GM21723 (cell line): ENCODE results near the gene LIF.

Source experiments
- ATAC-seq: cut with Tn5 transposase; IDR thresholded peaks from one replicate; pipeline ENCODE4 v1.9.1; 2021; ENCODE audit warnings: mild to moderate bottlenecking, moderate library complexity; ENCODE audit not compliant: unreplicated experiment

Gene LIF

DNA sequence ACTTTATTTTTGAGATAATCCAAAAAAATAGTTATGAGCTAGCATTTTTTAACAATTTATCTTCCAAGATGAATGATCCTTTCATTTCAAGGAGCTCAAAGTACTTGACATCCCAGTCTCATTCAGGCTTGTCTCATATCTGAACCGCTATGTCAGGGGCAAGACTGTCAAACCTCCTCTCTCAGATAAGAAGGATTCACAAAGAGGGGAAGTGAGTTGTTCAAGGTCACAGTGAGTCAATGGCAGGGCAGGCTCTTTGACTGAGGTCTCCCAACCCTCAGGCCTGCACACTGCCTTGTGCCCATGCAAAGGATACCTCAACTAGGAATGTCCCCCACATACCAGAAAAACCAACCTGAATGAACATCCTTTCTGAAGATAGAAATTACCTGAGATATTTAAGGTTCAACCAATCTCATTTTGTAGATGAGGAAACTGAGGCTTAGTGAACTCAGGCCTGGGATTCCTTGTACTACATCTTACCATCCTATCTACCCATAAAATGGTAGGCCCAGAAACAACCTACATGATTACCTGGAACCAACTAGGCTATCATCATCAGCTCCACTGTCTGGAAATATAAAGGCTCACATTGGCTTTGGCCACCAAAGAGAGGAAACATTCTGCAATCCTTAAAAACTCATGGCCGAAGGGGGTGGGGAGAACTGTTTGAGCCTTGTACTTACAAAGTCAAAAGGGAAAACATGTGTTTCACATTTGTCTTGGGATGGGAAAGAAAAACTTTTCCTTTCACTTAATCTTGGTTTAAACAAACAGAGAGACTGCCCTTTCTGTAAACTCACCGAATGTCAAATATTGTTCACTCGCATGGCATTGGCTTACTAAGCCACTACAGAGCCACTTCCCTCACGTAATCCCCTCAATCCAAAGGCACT is 51.1 kb downstream of the LIF start:
- ATAC-seq = no peak

DNA sequence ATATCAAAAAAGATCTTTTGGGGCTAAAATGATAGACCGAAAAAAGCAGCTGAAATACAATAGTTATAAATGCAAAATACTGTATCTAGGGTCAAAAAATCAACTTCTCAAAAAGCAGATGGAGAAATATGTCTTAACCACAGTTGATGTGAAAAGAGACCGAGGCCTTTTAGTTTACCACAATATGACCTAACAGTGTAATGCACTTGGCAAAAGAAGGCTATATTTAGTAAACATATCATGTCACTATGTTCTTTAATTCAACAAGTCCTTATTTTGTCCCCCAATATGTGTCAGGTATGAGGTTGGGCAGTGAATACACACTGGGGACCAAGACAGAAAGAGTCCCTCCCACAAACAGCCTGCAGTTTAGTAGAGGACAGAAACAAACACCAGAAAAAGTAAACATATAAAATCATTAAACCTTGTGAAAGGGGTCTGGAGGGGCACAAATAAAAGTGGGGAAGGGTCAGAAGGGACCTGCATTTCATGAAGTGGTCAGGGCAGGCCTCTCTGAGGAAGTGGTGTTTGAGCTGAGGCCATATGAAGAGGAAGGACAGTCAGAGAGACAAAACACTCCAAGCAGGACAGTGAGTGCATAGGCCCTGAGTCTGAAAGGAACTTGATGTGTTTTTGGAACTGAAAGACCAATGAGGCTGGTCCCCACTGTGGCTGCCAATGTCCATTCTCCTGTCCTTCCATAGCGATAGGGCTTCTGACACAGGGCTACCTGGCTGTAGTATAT is 53.4 kb downstream of the LIF start:
- ATAC-seq = no peak

DNA sequence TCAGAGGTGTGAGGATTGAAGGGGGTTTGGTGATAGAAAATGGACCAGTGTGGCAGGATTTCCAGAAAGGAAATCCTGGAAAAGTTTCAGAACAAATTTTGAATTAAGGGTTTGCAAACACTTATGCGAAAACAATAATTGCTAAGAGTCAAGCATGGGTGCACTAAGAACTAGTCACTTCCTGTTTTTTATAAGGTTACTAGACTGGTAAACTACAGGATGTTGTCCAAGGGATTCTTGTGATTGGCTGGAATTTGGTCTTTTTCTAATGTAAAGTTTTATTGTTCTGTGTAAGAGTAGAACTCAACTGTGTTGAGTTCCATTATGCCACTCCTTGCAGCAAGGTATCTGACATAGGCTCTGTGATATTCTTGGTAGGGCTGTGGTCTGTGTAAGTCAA is 54.1 kb downstream of the LIF start:
- ATAC-seq = no peak

DNA sequence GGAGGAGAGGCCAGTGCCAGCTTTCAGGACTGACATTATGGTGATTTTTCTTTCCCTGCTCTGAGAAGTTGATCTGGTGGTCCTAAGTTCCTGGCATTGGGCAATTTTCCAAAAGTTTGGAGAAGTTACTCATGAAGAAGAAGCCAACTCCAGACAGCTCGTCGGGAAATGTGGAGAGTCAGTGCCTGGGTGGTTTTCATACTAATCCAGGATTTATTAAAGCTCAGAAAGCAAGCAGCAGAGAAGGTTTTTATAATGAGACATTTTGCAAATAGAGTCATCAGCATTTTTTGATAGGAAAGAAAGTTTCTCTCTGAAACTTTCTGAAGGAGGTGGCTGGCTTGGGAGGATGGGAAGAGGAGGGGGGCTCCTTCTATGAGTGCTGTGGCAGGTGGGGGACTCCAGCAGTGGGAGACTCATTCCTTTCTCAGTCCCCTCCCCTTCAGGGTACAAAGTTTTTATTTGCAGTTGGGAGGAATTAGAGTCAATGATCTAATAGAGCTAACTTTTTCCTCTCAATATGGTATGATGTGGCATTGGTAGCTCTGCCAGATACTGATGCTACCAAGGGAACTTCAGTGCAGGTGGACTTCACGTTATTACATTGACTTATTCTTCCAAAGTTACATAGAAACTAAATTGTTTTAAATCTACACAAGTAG is 55.4 kb downstream of the LIF start:
- ATAC-seq = no peak

DNA sequence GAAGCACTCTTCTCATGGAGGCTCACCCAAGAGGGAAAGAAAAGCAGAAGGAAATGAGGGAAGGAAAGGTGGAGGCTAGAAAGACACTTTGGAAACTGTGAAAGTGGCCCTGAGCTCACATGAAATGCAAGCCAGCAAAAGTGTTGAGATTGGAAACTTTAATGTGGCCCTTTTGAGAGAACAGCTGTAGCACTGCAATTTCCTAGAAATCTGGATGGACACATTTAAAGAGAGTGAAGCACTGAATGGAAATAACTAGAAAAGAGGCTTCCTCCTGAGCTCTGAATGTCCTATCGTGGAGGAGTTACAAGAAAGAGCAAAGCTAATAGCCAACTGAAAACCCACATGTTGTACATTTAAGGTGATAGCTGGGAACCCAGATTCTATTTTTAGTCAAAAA is 56.0 kb downstream of the LIF start:
- ATAC-seq = no peak
